NCI-H82 treated with DMSO at 0.1 percent for 48 hours (cell line): ENCODE data around the gene PCDHGB3.
"Not testable (repeated sequence)": the region's sequence is repeated elsewhere in the genome, so short reads cannot be mapped to it uniquely, and the experiment has no call there.

Source experiments
- DNase-seq: peaks from one replicate; lab custom pipeline; 2025; ENCODE audit not compliant: unreplicated experiment; lab: John Stamatoyannopoulos, UW

PCDHGB3 gene

DNA sequence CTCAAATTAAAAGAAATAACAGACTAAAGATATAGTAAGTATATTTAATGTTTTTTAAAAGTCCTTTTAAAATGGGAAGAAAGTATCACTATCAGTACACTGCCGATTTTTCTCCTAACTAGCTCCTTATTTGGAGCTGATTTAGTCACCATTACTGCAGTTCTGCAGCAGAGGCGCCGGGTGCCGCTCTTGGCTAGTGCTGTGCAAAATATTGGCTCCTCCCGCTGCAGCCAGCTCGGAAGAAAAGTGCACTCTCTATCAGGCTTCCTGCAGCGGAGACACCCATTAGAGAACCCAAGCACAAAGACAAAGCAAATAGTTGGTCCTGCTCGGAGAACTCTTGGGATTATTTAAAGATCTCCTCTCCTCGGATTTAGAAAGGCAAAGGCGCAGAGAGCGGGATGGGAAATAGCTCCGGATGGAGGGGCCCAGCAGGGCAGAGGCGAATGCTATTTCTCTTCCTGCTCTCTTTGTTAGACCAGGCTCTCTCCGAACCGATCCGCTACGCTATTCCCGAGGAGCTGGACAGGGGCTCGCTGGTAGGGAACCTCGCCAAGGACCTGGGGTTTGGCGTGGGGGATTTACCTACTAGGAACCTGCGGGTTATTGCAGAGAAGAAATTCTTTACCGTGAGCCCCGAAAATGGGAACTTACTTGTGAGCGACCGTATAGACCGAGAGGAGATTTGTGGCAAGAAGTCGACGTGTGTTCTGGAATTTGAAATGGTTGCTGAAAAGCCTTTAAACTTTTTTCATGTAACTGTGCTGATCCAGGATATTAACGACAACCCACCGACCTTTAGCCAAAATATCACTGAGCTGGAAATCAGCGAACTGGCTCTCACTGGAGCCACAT lies at the start of gene PCDHGB3:
Gene PCDHGB3, plus strand, starts transcription at position 249 of the 855 bp plus-strand sequence. Its CDS starts 153 bp downstream, at position 402.
- DNase-seq, result no peak

DNA sequence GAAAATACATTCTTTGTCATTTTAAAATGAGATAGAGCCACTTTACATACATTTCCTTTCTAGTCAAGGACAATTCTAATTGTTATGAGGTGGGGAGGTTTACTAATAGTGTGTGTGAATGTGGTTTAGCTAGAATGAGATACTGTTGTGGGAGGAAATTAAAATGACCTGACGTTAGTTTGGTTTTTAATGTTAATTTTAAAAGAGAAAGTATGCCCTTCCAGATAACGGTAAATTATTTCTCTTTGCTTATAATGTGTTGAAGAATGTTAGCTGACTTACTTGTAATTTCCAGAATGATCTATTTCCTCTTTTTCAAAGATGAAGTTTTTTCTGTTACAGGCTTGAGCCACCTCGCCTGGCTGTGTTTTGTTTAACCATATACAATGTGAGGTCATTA lies 47.8 kb upstream of the PCDHGB3 start:
- DNase-seq, result no peak

- DNase-seq, result peak; percentile 5
Observed at GRCh38 chr5:141326088-141326854, 43.8 kb upstream of the PCDHGB3 start.

DNA sequence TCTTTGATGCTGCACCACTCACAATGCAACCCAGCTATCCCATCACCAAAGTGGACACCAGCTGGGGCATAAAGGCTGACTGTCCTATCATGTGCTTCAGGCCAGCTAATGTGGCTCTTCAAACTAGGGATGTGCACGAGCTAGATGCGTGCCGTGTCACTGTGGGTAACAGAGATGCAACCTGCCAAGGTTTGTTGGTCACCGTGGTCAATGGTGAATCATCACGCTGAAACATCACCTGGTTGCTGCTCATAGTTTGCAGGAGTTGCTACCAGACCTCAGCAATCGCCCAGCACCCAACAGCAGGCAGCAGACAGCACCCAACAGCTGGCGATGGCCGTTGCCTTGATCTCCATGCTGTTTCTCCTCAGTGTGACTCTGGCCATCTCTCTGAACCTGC lies 41.8 kb upstream of the PCDHGB3 start:
- DNase-seq, result no peak

DNA sequence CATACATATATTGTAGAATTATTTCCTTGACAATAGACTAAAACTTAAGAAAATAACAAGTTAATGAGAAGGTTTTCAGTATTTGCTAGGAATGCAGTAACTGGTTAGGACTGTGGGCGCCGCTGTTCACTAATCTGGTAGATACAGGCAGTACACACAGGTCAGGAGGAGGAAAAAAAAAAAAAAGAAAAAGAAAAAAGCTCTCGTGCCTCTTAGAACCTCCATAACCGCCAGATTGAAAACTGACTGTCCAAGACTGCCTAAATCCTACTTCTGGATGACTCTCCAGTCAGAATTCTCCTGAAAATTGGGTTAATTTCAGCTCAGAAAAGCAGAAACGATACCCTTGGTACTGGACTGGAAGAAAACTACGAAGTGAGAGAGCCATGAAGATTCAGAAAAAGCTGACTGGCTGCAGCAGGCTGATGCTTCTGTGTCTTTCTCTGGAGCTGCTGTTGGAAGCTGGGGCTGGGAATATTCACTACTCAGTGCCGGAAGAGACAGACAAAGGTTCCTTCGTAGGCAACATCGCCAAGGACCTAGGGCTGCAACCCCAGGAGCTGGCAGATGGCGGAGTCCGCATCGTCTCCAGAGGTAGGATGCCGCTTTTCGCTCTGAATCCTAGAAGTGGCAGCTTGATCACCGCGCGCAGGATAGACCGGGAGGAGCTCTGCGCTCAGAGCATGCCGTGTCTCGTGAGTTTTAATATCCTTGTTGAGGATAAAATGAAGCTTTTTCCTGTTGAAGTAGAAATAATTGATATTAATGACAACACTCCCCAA lies 39.6 kb upstream of the PCDHGB3 start, which contains the start of gene PCDHGA1:
Gene PCDHGA1, plus strand, starts transcription at position 216 of the 782 bp plus-strand sequence.
- no peak for DNase-seq

GRCh38 chr5:141332571-141332970 lies 37.5 kb upstream of the PCDHGB3 start:
- DNase-seq, result not testable (repeated sequence)

GRCh38 chr5:141338538-141339306 lies 31.3 kb upstream of the PCDHGB3 start, which contains the start of gene PCDHGA2:
TSS of gene PCDHGA2 (plus strand) at chr5:141338760.
- DNase-seq, result no peak

DNA sequence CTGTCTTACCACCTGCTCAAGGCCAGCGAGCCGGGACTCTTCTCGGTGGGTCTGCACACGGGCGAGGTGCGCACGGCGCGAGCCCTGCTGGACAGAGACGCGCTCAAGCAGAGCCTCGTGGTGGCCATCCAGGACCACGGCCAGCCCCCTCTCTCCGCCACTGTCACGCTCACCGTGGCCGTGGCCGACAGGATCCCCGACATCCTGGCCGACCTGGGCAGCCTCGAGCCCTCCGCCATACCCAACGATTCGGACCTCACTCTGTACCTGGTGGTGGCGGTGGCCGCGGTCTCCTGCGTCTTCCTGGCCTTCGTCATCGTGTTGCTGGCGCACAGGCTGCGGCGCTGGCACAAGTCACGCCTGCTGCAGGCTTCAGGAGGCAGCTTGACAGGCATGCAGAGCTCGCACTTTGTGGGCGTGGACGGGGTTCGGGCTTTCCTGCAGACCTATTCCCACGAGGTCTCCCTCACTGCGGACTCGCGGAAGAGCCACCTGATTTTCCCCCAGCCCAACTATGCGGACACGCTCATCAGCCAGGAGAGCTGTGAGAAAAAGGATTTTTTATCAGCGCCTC lies 29.2 kb upstream of the PCDHGB3 start:
- not testable (repeated sequence) for DNase-seq

DNA sequence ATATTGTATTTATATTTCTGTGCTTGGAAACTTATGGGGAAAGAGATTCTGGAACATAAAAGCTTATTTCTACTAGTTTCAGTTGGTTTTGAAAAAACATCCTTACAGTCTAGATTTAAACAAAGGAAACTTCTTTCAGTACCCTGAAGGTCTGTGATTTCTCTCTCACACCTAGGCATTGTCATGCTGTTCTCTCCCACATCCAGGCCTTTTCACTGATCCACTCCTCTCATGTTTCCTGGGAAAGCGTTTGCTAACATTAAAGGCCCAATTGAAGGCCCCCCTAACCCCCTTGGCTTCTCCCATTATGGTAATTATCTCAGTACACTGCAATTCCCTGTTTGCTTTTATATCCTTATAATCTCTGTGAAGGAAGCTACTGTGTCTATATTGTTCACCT lies 27.3 kb upstream of the PCDHGB3 start:
- DNase-seq, result no peak

- DNase-seq, result no peak
Observed at GRCh38 chr5:141343242-141343952, 26.6 kb upstream of the PCDHGB3 start, which contains the start of gene PCDHGA3. TSS of gene PCDHGA3 (plus strand) at chr5:141343829. CDS start at chr5:141344034, 205 bp downstream.

DNA sequence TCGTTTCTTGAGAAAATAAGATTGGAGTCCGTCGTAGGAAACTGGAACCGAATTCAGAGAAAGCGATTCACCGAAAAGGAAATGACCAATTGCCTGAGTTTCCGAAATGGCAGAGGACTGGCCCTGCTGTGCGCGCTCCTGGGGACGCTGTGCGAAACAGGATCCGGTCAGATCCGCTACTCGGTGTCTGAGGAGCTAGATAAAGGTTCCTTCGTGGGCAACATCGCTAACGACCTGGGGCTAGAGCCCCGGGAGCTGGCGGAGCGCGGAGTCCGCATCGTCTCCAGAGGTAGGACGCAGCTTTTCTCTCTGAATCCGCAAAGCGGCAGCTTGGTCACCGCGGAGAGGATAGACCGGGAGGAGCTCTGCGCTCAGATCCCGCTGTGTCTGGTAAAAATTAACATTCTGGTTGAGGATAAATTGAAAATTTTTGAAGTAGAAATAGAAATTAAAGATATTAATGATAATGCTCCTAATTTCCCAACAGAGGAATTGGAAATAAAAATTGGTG lies 26.0 kb upstream of the PCDHGB3 start:
- no peak for DNase-seq

- no peak for DNase-seq
Observed at GRCh38 chr5:141345327-141345726, 24.7 kb upstream of the PCDHGB3 start.

- DNase-seq, result not testable (repeated sequence)
Observed at GRCh38 chr5:141346017-141346416, 24.0 kb upstream of the PCDHGB3 start.

- peak; percentile 17 for DNase-seq
Observed at GRCh38 chr5:141349917-141350619, 20.0 kb upstream of the PCDHGB3 start, which contains the start of gene PCDHGB1. TSS of gene PCDHGB1 (plus strand) at chr5:141350099. CDS start at chr5:141350261, 162 bp downstream.

- no peak for DNase-seq
Observed at GRCh38 chr5:141351591-141351990, 18.5 kb upstream of the PCDHGB3 start.

DNA sequence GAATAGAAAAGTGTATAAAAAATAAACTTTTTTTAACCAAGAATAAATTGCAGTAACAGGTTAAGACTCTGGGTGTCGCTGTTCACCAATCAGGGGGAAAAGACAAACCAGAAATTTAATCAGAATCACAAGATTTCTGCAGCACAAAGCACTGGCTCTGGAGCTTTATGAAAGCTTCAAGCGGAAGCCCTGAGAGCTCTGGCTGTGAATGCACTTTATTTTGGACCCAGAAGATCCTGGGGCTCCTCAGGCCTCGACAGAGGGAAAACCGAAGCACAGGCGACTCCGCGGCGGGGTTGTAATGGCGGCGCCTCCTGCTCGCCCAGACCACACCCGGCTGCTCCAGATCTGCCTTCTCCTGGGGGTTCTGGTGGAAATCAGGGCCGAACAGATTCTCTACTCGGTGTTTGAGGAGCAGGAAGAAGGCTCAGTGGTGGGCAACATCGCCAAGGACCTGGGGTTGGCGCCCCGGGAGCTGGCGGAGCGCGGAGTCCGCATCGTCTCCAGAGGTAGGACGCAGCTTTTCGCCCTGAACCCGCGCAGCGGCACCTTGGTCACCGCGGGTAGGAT lies 15.1 kb upstream of the PCDHGB3 start, which contains the start of gene PCDHGA4:
Gene PCDHGA4, plus strand, starts transcription at position 122 of the 570 bp plus-strand sequence. Its CDS starts 87 bp downstream, at position 209.
- DNase-seq, result no peak

GRCh38 chr5:141355641-141356040 lies 14.4 kb upstream of the PCDHGB3 start:
- DNase-seq, result no peak

DNA sequence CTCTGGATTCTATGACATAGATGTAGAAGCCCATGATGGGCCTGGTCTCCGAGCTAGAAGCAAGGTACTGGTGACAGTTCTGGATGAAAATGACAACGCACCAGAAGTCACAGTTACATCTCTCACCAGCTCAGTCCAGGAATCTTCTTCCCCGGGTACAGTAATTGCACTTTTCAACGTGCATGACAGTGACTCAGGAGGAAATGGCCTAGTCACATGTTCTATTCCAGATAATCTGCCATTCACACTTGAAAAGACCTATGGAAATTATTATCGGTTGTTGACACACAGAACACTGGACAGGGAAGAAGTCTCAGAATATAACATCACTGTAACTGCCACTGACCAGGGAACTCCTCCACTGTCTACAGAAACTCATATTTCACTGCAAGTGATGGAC lies 13.9 kb upstream of the PCDHGB3 start:
- DNase-seq, result no peak
